Ascending aorta (tissue), 2 donors: ENCODE results near the gene AP2A2. TPM values are rescaled to one million over a fixed set of nuclear protein-coding genes. Genes with fewer than 3 reads are reported as not detected.

Source experiments
- DNase-seq, 2 donors: peaks; one replicate each; pipeline ENCODE4 v3.0.0-alpha.2; 2019; ENCODE audit warnings: low spot score in 2 of 2
- H3K27ac ChIP-seq, 2 donors: fragments of 200-600 bp; sonication (generic); one replicate each; pipeline ENCODE4 v1.5.1; 2016 to 2017; ENCODE audit warnings: mild to moderate bottlenecking in 1 of 2
- H3K27me3 ChIP-seq: fragments of 200-600 bp; sonication (generic); one replicate; pipeline ENCODE4 v1.5.1; 2017
- H3K36me3 ChIP-seq, 2 donors: fragments of 200-600 bp; sonication (generic); one replicate each; pipeline ENCODE4 v1.5.1; 2016
- H3K4me1 ChIP-seq, 2 donors: fragments of 200-600 bp; sonication (generic); one replicate each; pipeline ENCODE4 v1.5.1; 2016 to 2017; ENCODE audit warnings: mild to moderate bottlenecking in 1 of 2
- H3K4me3 ChIP-seq, 2 donors: fragments of 200-600 bp; sonication (generic); one replicate each; pipeline ENCODE4 v1.5.1; 2016 to 2017; ENCODE audit warnings: mild to moderate bottlenecking in 1 of 2
- H3K9me3 ChIP-seq, 2 donors: fragments of 200-600 bp; sonication (generic); one replicate each; pipeline ENCODE4 v1.5.1; 2016
- CTCF ChIP-seq, 3 experiments: fragments of 200-600 bp in 2 of 3; fragments of 450-650 bp in 1 of 3; sonication (generic) in 2 of 3; IDR thresholded peaks; one replicate each; pipeline ENCODE4 v1.5.1; 2016 to 2019; ENCODE audit warnings: antibody characterized with exemption in 3 of 3, mild to moderate bottlenecking in 1 of 3, moderate library complexity in 1 of 3
- intact Hi-C: fragments of 100-400 bp; cut with DNase I; formaldehyde crosslinking; loops from one replicate; pipeline ENCODE4 v1.15.1; 2023
- total RNA-seq: library from RNA; depleted of rRNA; stranded (reverse); fragments of >200 nt; gene quantifications from one replicate; pipeline ENCODE4 v1.1.0, GENCODE V29; 2016

AP2A2 gene
- total RNA-seq, 1 donor from 2014 or later, result 118 TPM

- peaks cover 5 to 24% of the 10 kb centered on the region in 2 donors for H3K4me1 ChIP-seq
- H3K4me3 ChIP-seq, result peak overlapping the region in 1 of 2 donors; percentile 23
- H3K9me3 ChIP-seq, result no peaks in the 10 kb centered on the region
- H3K27ac ChIP-seq, result no peak overlapping the region
- no peak for DNase-seq
- intact Hi-C loops, result loop anchor here (5.0 kb wide), 1 partner anchor 81 kb away; no protein-coding TSS in a partner anchor
- no peaks in the 10 kb centered on the region for H3K27me3 ChIP-seq
- TF ChIP-seq CTCF (IDR thresholded peaks at IDR 0.05), result no peak
- H3K36me3 ChIP-seq, result no peaks in the 10 kb centered on the region
Observed at GRCh38 chr11:927871-928270, 2.2 kb downstream of the AP2A2 start.

GRCh38 chr11:928786-929185 is 3.1 kb downstream of the AP2A2 start:
- Histone ChIP-seq H3K9me3 (no peaks in the 10 kb centered on the region), H3K27ac (no peak overlapping the region), H3K4me3 (no peak overlapping the region), H3K4me1 (peaks cover 10 to 32% of the 10 kb centered on the region in 2 donors), H3K27me3 (no peaks in the 10 kb centered on the region), H3K36me3 (no peaks in the 10 kb centered on the region)
- intact Hi-C loops, result loop anchor here (5.0 kb wide), 1 partner anchor 81 kb away; no protein-coding TSS in a partner anchor
- no peak for TF ChIP-seq CTCF (IDR thresholded peaks at IDR 0.05)
- no peak for DNase-seq

- Histone ChIP-seq H3K27ac (no peak overlapping the region), H3K4me1 (peaks cover 10 to 33% of the 10 kb centered on the region in 2 donors), H3K36me3 (no peaks in the 10 kb centered on the region), H3K27me3 (no peaks in the 10 kb centered on the region), H3K9me3 (no peaks in the 10 kb centered on the region), H3K4me3 (no peak overlapping the region)
- no peak for DNase-seq
- TF ChIP-seq CTCF (IDR thresholded peaks at IDR 0.05), result no peak
- intact Hi-C loops, result loop anchor here (5.0 kb wide), 1 partner anchor 82 kb away; no protein-coding TSS in a partner anchor
Observed at GRCh38 chr11:929405-929804, 3.7 kb downstream of the AP2A2 start.

GRCh38 chr11:931385-931784 is 5.7 kb downstream of the AP2A2 start:
- Histone ChIP-seq H3K9me3 (no peaks in the 10 kb centered on the region), H3K4me1 (peaks cover 10 to 31% of the 10 kb centered on the region in 2 donors), H3K4me3 (no peak overlapping the region), H3K27me3 (no peaks in the 10 kb centered on the region), H3K27ac (peak overlapping the region in 1 of 2 donors; percentile 26), H3K36me3 (no peaks in the 10 kb centered on the region)
- no peak for TF ChIP-seq CTCF (IDR thresholded peaks at IDR 0.05)
- intact Hi-C loops, result no loop called here
- DNase-seq, result no peak

- H3K4me1 ChIP-seq, result peaks cover 10 to 23% of the 10 kb centered on the region in 2 donors
- no peaks in the 10 kb centered on the region for H3K9me3 ChIP-seq
- no peak for DNase-seq
- intact Hi-C loops, result no loop called here
- H3K27ac ChIP-seq, result peak overlapping the region in 1 of 2 donors; percentile 20
- H3K36me3 ChIP-seq, result peaks cover 0 to 4% of the 10 kb centered on the region in 2 donors
- H3K27me3 ChIP-seq, result no peaks in the 10 kb centered on the region
- no peak overlapping the region for H3K4me3 ChIP-seq
- TF ChIP-seq CTCF (IDR thresholded peaks at IDR 0.05), result no peak
Observed at GRCh38 chr11:932435-932834, 6.8 kb downstream of the AP2A2 start.
